HPDE6-E6E7 (cell line): ENCODE results near the gene CHEK2.
"Not testable (repeated sequence)": the region's sequence is repeated elsewhere in the genome, so short reads cannot be mapped to it uniquely, and the experiment has no call there.

ENCODE experiments used
- DNase-seq: peaks from one replicate; pipeline ENCODE4 v3.0.0; 2011; ENCODE audit warnings: missing footprints; ENCODE audit errors: extremely low spot score

The CHEK2 gene

GRCh38 chr22:28689796-28690195, 51.8 kb downstream of the CHEK2 start:
- not testable (repeated sequence) for DNase-seq

- not testable (repeated sequence) for DNase-seq
Measured at GRCh38 chr22:28682966-28683365, 58.7 kb downstream of the CHEK2 start.

GRCh38 chr22:28680813-28681490, 60.7 kb downstream of the CHEK2 start:
- DNase-seq, result not testable (repeated sequence)

DNA sequence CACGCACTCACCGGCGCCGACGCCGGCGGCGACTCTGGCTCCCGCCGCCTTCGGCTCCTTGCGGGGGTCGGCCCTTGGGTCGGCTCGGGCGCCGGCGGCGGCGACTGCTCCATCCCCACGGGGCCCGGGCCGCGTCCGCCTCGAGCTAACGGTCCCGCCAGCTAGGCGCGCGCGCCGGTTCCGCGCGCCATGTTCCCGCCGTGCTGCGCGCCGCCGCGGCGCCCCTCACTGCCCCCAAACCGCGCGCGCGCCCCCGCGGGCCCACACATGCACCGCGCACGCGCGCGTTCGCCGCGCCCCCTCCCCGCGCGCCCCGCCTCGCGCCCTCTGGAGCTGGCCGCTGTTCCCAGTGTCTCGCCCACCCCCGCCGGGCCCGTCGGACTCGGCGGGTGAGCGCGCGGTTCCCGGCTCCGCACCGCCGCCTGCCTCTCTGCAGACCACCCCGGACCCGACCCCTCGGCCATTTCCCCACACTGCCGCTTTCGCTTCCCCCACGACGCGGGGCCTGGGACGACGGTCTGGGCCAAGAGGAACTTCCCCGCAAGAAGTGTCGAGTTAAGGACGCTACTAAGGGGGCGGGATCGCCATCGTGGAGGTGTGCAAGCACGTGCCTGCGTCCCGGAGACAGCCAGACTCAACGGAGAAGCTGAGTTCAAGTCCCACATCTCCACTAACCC, 61.9 kb downstream of the CHEK2 start, which contains the start of gene TTC28:
TTC28 (minus strand) TSS at position 230 of the 677 bp plus-strand sequence; CDS start at position 113, 117 bp downstream.
- not testable (repeated sequence) for DNase-seq

DNA sequence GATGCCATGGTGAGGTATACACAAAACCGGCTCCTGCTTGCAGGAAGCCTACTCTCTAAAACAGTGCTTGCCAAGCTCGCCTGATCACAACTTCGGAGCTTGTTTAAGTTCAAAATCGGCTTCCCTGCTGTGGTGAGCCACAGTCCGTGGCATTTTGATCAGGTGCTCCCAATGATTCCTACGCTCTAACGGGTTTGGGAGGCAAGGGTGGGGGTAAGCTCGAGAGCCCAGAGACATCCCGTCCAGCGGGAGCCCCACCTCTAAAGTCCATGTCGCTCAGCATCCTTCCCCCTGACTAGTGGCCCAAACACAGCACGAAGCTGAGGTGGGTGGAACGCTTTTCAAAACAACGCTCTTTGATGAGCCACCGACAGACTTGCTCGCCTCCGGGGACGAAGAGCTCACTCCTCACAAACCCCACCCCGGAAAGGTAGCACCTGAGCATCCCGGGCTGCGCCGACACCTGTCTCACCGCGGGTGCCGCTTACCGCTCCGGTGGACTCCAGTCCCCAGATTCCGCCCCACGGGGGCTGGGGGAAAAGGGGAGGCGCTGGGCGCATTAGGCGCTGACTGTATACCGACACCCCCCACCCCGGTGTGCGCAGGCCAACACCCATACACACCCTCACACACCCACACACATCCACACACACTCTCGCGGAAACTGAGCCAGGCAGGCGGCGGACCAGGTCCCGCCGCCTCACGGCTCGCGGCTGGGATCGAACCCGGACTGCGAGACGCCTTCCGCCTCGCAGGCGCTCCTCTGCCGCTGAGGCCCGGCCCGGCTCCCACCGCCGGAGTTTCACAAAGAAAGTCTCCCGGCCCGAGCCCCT, 62.6 kb downstream of the CHEK2 start:
- DNase-seq, result not testable (repeated sequence)

DNA sequence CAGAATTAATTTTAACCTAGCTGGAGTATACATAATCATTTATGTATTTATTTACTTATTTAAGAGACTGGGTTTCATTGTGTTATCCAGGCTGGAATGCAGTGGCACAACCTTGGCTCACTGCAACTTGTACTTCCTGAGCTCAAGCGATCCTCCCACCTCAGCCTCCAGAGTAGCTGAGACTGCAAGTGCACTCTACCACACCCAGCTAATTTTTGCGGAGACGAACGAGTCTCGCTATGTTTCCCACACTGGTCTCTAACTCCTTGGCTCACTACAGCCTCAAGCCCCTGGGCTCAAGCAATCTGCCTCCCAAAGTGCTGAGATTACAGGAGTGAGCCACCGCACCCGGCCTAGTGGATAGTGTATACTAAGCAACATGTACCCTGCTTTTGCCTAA, 63.5 kb downstream of the CHEK2 start:
- not testable (repeated sequence) for DNase-seq

GRCh38 chr22:28674121-28674563, 67.5 kb downstream of the CHEK2 start:
- DNase-seq, result no peak

- DNase-seq, result no peak
Measured at GRCh38 chr22:28670756-28671155, 70.9 kb downstream of the CHEK2 start.

GRCh38 chr22:28670161-28670560, 71.5 kb downstream of the CHEK2 start:
- no peak for DNase-seq

- no peak for DNase-seq
Measured at GRCh38 chr22:28669387-28669786, 72.2 kb downstream of the CHEK2 start.

DNA sequence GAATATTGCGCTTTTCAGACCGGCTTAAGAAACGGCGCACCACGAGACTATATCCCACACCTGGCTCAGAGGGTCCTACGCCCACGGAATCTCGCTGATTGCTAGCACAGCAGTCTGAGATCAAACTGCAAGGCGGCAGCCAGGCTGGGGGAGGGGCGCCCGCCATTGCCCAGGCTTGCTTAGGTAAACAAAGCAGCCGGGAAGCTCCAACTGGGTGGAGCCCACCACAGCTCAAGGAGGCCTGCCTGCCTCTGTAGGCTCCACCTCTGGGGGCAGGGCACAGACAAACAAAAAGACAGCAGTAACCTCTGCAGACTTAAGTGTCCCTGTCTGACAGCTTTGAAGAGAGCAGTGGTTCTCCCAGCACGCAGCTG, 78.1 kb downstream of the CHEK2 start:
- not testable (repeated sequence) for DNase-seq

DNA sequence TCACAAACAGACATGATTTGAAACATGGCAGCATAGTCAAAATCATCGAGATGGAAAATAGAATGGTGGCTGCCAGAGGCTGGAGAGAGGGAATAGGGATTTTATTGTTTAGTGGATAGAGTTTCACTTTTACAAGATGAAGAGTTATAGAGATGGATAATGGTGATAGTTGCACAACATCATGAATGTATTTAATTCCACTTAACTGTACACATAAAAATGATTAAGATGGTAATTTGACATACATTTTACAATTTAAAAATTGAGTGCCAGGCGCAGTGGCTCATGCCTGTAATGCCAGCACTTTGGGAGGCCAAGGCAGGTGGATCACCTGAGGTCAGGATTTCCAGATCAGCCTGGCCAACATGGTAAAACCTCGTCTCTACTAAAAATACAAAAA, 83.2 kb downstream of the CHEK2 start:
- no peak for DNase-seq

- DNase-seq, result no peak
Measured at GRCh38 chr22:28656181-28656580, 85.4 kb downstream of the CHEK2 start.

GRCh38 chr22:28650463-28650862, 91.2 kb downstream of the CHEK2 start:
- no peak for DNase-seq

- DNase-seq, result no peak
Measured at GRCh38 chr22:28648792-28649191, 92.8 kb downstream of the CHEK2 start.

GRCh38 chr22:28647216-28647615, 94.4 kb downstream of the CHEK2 start:
- DNase-seq, result no peak

GRCh38 chr22:28639321-28639720, 102.3 kb downstream of the CHEK2 start:
- no peak for DNase-seq
